Ovary (tissue), 3 donors: ENCODE data around the gene HDAC7.

Experiments
- CTCF ChIP-seq, 3 donors: fragments of 450-650 bp in 2 of 3; fragments of 200-600 bp in 1 of 3; IDR thresholded peaks; one replicate each; pipeline versions ENCODE4 v1.5.1 to v1.8.0; 2016 to 2022; ENCODE audit warnings: antibody characterized with exemption in 3 of 3, mild to moderate bottlenecking in 1 of 3
- POLR2A ChIP-seq: fragments of 450-650 bp; IDR thresholded peaks from one replicate; pipeline ENCODE4 v1.6.1; 2017; ENCODE audit warnings: antibody characterized with exemption, mild to moderate bottlenecking, moderate library complexity
- donor health status: DM: no; HTN: no; CAD: no.

GRCh38 chr12:47748507-47748828, 71.2 kb downstream of the HDAC7 start:
- no peak for TF ChIP-seq POLR2A
- TF ChIP-seq CTCF (IDR thresholded peaks at IDR 0.05) = no peak
